Stimulated activated naive CD8-positive, alpha-beta T cell treated with anti-CD3 and anti-CD28 coated beads, Interleukin-15, amount 100 ng/mL, for 72 hours (primary cell): ENCODE results near the gene SH2D4B.

ENCODE experiments used
- ATAC-seq: fragments of 150-1000 bp; cut with Tn5 transposase; 2 replicates; pipeline ENCODE4 v1.10.0; 2021; ENCODE audit warnings: mild to moderate bottlenecking, moderate library complexity
- DNase-seq, 2 donors: peaks; one replicate each; pipeline ENCODE4 v3.0.0; 2021 to 2022
- H3K27ac Mint-ChIP-seq, 2 donors: one replicate each; pipeline ENCODE4 v1.8.0; 2022; ENCODE audit warnings: mild to moderate bottlenecking in 2 of 2, mixed read lengths in 2 of 2, moderate library complexity in 2 of 2
- H3K27me3 Mint-ChIP-seq: one replicate; pipeline ENCODE4 v1.8.0; 2022; ENCODE audit warnings: mixed read lengths
- H3K4me1 Mint-ChIP-seq: one replicate; pipeline ENCODE4 v1.8.0; 2022; ENCODE audit warnings: mild to moderate bottlenecking, mixed read lengths
- H3K4me3 Mint-ChIP-seq, 2 donors: one replicate each; pipeline ENCODE4 v1.8.0; 2022; ENCODE audit warnings: mild to moderate bottlenecking in 2 of 2, mixed read lengths in 2 of 2, moderate library complexity in 1 of 2
- H3K9me3 Mint-ChIP-seq, 2 donors: one replicate each; pipeline ENCODE4 v1.8.0; 2022; ENCODE audit warnings: mixed read lengths in 2 of 2

Gene SH2D4B

GRCh38 chr10:80674809-80675208, 137.1 kb downstream of the SH2D4B start:
- Mint-ChIP-seq H3K4me3 (no peak overlapping the region), H3K4me1 (no peaks in the 10 kb centered on the region)

GRCh38 chr10:80681142-80681541, 143.4 kb downstream of the SH2D4B start:
- H3K27ac Mint-ChIP-seq: no peak overlapping the region
- ATAC-seq: no peak
- no peaks in the 10 kb centered on the region for H3K4me1 Mint-ChIP-seq
- no peaks in the 10 kb centered on the region for H3K9me3 Mint-ChIP-seq
- DNase-seq: no peak
- H3K4me3 Mint-ChIP-seq: no peak overlapping the region
- no peaks in the 10 kb centered on the region for H3K27me3 Mint-ChIP-seq

More at GRCh38 chr10:80674809-80675208, 137.1 kb downstream of the SH2D4B start:
- Mint-ChIP-seq H3K9me3 (no peaks in the 10 kb centered on the region), H3K27ac (no peak overlapping the region), H3K27me3 (no peaks in the 10 kb centered on the region)
- DNase-seq: no peak
- ATAC-seq: no peak

GRCh38 chr10:80684259-80684658, 146.6 kb downstream of the SH2D4B start:
- DNase-seq (no peak), ATAC-seq (peak; percentile 73)
- no peak overlapping the region for H3K27ac Mint-ChIP-seq
- H3K9me3 Mint-ChIP-seq: no peaks in the 10 kb centered on the region
- no peaks in the 10 kb centered on the region for H3K4me1 Mint-ChIP-seq
- H3K4me3 Mint-ChIP-seq: no peak overlapping the region
- no peaks in the 10 kb centered on the region for H3K27me3 Mint-ChIP-seq

- no peaks in the 10 kb centered on the region for H3K9me3 Mint-ChIP-seq
- peak overlapping the region in 1 of 2 donors; percentile 0 for H3K27ac Mint-ChIP-seq
- H3K4me1 Mint-ChIP-seq: no peaks in the 10 kb centered on the region
- ATAC-seq (no peak), DNase-seq (no peak)
- H3K4me3 Mint-ChIP-seq: no peak overlapping the region
- H3K27me3 Mint-ChIP-seq: peaks cover 7% of the 10 kb centered on the region
Observed at GRCh38 chr10:80685355-80685754, 147.7 kb downstream of the SH2D4B start.

- H3K27ac Mint-ChIP-seq: no peak overlapping the region
- no peaks in the 10 kb centered on the region for H3K9me3 Mint-ChIP-seq
- no peak for DNase-seq
- peaks cover 22% of the 10 kb centered on the region for H3K27me3 Mint-ChIP-seq
- H3K4me1 Mint-ChIP-seq: no peaks in the 10 kb centered on the region
- H3K4me3 Mint-ChIP-seq: no peak overlapping the region
- ATAC-seq: no peak
Observed at GRCh38 chr10:80686734-80687475, 149.2 kb downstream of the SH2D4B start.

- ATAC-seq (no peak), DNase-seq (no peak)
- no peak overlapping the region for H3K4me3 Mint-ChIP-seq
- H3K4me1 Mint-ChIP-seq: no peaks in the 10 kb centered on the region
- no peaks in the 10 kb centered on the region for H3K9me3 Mint-ChIP-seq
- H3K27ac Mint-ChIP-seq: no peak overlapping the region
- peaks cover 27% of the 10 kb centered on the region for H3K27me3 Mint-ChIP-seq
Observed at GRCh38 chr10:80687476-80687789, 149.7 kb downstream of the SH2D4B start.

GRCh38 chr10:80690434-80690833, 152.7 kb downstream of the SH2D4B start:
- Mint-ChIP-seq H3K4me3 (no peak overlapping the region), H3K27ac (no peak overlapping the region), H3K4me1 (no peaks in the 10 kb centered on the region), H3K27me3 (peaks cover 28% of the 10 kb centered on the region), H3K9me3 (no peaks in the 10 kb centered on the region)
- DNase-seq (no peak), ATAC-seq (no peak)

GRCh38 chr10:80691441-80691840, 153.7 kb downstream of the SH2D4B start:
- Mint-ChIP-seq H3K4me3 (no peak overlapping the region), H3K27me3 (peaks cover 28% of the 10 kb centered on the region), H3K27ac (no peak overlapping the region), H3K4me1 (no peaks in the 10 kb centered on the region), H3K9me3 (no peaks in the 10 kb centered on the region)
- DNase-seq (no peak), ATAC-seq (no peak)

GRCh38 chr10:80693565-80693964, 155.9 kb downstream of the SH2D4B start:
- ATAC-seq (no peak), DNase-seq (no peak)
- Mint-ChIP-seq H3K27ac (no peak overlapping the region), H3K9me3 (no peaks in the 10 kb centered on the region), H3K4me1 (no peaks in the 10 kb centered on the region), H3K4me3 (no peak overlapping the region), H3K27me3 (peaks cover 28% of the 10 kb centered on the region)

GRCh38 chr10:80694930-80695329, 157.2 kb downstream of the SH2D4B start:
- H3K4me1 Mint-ChIP-seq: peaks cover 7% of the 10 kb centered on the region
- no peak overlapping the region for H3K4me3 Mint-ChIP-seq
- DNase-seq (no peak), ATAC-seq (no peak)
- H3K9me3 Mint-ChIP-seq: no peaks in the 10 kb centered on the region
- H3K27me3 Mint-ChIP-seq: peaks cover 31% of the 10 kb centered on the region
- no peak overlapping the region for H3K27ac Mint-ChIP-seq
